Stimulated activated CD8-positive, alpha-beta memory T cell treated with anti-CD3 and anti-CD28 coated beads, Interleukin-12 subunit alpha, Interleukin-12 subunit beta, amount 100 ng/mL, for 24 hours (primary cell): ENCODE measurements around the gene MAP7D1.

Experiments used
- DNase-seq: peaks from one replicate; pipeline ENCODE4 v3.0.0-alpha.2; 2020; ENCODE audit errors: extremely low read depth

The MAP7D1 gene

GRCh38 chr1:36155408-36156328 lies at the start of gene MAP7D1:
MAP7D1 (plus strand) TSS chr1:36156160; CDS start chr1:36156418, 258 bp downstream.
- DNase-seq, result no peak

- no peak for DNase-seq
Measured at GRCh38 chr1:36106269-36106668, 49.7 kb upstream of the MAP7D1 start.

DNA sequence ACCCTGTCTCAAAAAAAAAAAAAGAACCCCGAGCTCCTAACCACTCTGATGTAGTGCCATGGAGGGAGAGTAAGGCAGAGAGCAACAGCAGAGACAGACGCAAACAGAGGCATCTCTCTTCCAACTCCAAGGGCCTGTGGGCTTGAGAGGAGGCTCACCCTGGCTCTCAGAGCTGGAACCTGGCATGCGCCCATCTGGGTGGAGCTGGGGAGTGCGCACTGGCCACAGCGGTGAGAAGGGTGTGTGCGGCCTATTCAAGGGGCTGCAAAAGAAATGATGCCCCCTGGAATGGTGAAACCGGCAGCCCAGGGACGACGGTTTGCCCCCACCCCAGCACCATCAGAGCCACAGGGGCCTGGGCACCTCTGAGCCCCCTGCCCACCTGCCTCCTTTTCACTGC lies 48.6 kb upstream of the MAP7D1 start:
- no peak for DNase-seq

- no peak for DNase-seq
Measured at GRCh38 chr1:36108314-36108713, 47.6 kb upstream of the MAP7D1 start.

GRCh38 chr1:36109041-36109679 lies 46.8 kb upstream of the MAP7D1 start:
- no peak for DNase-seq

DNA sequence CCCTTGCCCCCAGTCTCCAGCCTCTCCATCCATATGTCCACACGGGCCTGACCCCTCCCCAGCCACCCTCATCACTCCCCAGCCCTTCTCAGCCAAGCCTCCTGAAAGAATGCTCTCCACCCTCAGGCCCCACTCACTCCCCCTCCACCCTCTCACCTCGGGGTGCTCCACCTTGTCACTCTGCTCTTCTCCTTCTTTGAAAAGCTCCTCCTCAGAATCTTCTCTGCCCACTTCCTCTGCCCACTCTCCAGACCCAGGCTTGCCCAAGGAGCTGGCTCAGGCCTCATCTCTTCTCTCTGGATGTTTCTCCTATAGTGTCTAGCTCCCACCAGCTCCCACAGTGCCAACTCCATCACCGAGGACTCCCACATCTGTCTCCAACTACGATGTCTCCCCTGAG lies 44.8 kb upstream of the MAP7D1 start:
- no peak for DNase-seq

DNA sequence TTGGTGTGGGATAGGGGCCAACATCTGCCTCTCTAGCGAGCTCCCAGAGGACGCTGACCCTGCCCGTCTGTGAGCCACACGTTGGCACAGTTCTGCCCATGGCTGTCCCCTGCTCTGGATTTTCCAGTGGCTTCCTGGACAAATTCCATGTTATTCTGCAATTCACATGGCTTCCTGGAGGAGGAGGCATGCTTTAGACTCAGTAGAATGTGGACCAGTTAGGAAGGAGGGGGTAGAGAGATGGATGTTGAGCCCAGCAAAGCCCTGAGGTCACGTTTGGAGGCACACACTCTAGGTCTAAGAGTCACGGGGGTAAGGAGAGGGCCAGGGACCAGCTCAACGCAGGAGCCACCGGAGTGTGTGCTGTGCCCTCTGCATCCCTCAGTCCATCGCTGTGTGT lies 43.1 kb upstream of the MAP7D1 start:
- DNase-seq, result no peak

DNA sequence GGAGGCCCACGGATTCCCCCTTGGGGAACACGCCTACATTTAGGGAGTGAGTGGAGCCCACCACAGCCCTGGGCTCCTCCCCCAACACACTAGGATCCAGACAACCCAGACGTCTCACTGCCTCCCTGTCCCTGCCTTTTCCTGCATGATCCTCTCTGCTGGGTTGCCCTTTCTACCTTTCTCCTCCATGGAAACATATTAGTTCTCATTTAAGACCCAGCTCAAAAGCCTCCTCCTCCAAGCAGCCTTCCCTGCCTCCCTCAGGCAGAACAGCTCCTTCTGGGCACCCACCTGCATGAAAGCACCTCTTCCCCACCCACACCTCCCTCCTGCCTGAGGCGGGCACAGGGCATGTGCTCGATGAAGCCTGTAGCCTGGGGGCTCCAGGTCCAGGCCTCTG lies 41.6 kb upstream of the MAP7D1 start:
- DNase-seq, result no peak

GRCh38 chr1:36115200-36115669 lies 40.7 kb upstream of the MAP7D1 start:
- no peak for DNase-seq

- DNase-seq, result no peak
Measured at GRCh38 chr1:36115931-36116330, 40.0 kb upstream of the MAP7D1 start.

DNA sequence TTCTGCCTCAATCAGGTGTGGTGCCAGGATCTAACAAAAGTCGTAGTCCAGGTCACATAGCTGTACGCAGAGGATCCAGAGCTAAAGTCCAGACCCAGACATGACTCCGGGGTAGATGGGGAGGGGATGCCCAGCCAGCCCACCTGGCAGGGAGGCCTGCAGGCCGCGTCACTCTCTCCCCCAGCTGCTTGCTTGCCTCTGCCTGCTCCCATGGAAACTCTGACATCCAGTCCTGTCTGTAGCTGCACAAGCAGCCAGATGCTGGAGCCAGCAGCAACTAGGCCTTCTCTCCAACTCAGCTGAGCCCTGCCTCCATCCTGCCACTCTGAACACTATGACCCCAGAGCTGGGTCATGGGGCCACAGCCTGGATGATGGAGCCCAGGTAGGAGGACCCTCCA lies 39.1 kb upstream of the MAP7D1 start:
- DNase-seq, result no peak

DNA sequence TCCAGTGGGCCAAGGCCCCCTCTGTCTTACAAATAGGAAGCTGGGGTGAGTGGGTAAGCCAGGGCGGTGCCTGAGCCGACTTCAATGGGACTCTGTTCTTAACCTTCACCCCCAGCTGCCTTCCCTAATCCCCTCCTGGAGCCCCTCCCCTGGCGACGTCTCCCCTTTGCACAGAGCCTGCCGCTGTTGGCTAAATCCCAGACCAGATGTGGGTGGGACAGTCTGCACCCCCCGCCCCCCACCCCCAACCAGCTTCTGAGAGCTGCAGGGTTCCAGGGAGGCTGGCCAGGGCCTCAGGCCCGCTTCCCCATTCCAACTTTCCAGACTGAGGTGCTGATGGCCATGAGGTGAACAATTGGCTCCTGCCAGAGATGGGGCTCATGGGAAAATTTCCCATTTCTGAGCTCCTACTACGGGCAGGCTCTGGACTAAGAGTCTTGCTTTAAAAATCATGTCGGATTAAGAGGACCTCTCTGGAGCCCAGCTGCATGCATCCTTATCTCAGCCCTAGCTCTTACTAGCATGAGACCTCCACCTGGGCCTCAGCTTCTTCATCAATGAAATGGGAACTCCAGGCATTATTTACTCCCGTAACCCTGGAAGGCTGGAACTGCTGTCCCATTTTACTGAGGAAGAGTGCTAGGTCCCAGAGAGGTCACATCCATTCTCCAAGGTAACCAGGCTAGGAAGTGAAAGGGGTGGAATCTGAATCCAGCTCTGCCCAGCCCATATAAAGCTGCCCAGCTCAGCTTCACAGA lies 37.3 kb upstream of the MAP7D1 start:
- DNase-seq, result no peak

- DNase-seq, result no peak
Measured at GRCh38 chr1:36119456-36119855, 36.5 kb upstream of the MAP7D1 start.

GRCh38 chr1:36122062-36123030 lies 33.6 kb upstream of the MAP7D1 start:
- DNase-seq, result no peak

DNA sequence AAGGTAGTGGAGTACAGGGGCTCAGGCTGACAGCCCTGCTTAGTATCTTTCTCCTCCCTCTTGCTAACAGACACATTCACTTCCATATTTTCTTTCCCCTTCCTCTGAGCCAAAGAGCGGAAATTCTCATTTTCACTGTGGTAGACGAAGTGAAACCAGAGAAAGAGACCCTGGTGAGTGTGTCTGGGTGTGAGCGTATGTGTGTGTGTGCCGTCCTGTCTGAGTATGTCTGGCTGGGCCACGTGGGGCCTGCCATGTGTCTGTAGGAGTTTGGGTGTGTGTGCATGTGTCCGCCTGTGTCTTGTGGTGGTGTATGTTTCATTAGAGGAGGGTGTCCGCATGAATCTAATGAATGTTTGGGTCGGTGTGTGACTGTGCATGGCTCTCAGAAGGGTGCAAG lies 32.6 kb upstream of the MAP7D1 start:
- DNase-seq, result no peak

GRCh38 chr1:36124404-36125128 lies 31.4 kb upstream of the MAP7D1 start:
- DNase-seq, result no peak

DNA sequence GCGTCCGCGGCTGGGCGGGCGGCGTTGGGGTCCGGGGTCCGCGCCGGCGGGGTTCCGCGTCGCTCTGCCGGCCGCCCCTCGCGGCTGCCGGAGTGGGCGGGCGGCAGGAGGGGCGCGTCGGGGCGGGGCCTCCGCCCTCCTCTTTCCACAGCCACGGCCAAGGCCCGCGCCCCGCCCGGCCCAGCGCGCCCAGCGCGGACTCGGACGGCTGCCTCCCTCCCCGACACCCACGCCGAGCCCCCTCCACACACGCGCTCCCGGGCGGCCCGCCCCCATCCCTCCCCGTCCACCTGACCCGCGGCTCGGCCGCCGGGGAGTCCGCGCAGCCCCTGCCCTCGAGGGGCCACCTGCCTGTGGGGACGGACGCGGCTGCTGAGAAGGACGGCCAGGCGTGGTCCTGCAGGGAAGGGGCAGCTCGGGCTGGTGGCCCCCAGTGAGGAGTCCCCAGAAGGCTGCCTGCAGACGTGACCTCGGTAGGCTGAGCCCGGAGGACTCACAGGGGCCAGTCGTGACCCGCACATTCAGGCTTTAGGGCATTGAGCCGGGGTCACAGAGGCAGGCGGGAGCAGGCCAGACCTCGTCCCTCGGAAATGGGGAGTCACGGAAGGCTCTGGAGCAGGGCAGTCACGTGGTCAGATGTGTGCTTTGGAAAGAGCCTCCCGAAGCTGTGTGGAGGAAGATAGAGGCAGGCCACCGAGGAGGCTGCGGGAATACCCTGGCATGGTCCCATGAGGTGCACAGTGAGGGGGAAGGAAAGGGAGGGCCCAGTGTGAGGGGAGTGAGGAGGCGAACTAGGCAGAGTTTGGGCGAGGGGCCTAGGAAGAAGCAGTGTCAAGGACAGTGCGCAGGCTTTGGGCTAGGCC lies 30.6 kb upstream of the MAP7D1 start, which contains the start of gene COL8A2:
Gene COL8A2, minus strand, starts transcription at position 94 of the 863 bp plus-strand sequence. CDS start 24,980 bp downstream, outside the sequence.
- DNase-seq, result no peak

DNA sequence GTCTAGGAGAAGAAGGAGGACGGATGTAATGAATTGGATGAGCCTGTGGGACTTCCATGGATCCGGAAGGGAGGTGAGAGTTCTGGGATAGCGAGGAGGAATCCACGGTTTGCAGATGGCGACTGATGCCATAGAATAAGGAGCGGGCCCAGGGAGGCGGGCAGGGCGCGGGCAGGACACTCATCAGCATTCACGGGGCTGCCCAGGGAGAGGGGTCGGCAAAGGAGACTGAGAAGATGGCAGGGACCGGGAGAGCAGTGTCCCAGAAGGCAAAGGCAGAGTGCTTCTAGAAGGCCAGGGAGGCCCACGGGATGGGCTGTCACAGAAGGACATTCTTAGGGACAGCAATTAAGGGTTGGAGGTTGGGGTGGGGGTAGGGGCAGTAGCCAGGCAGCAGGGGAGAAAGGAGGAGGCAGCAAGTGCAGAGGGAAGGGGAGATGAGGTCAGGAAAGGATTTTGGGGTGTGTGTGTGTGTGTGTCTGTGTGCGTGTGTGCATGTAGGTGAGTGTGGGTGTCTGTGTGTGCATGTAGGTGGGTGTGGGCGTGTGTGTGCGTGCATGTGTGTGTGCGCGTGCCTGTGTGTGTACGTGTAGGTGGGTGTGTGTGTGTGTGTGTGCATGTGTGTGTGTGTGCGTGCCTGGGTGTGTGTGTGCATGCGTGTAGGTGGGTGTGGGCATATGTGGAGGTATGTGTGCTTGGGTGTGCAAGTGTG lies 29.8 kb upstream of the MAP7D1 start:
- DNase-seq, result no peak
